Measurements from ENCODE around the gene TSN.

TSN gene

GRCh38 chr2:121776361-121776760 is 20.9 kb downstream of the TSN start:
- Histone ChIP-seq H3K9me3 (ENCODE audit: control insufficient read depth in 5 of 5, low read length in 5 of 5) (no peaks in the 10 kb centered on the region), H3K27me3 (ENCODE audit: control insufficient read depth in 5 of 5, insufficient read depth in 4 of 5, low read length in 5 of 5) (no peaks in the 10 kb centered on the region), H3K27ac (ENCODE audit: low read depth, low read length) (no peak overlapping the region), H3K4me1 (ENCODE audit: control insufficient read depth in 5 of 5, insufficient read depth in 5 of 5, low read length in 5 of 5) (peaks cover 0 to 3% (median 0%) of the 10 kb centered on the region in 5 donors), H3K36me3 (ENCODE audit: control insufficient read depth in 5 of 5, insufficient read depth in 5 of 5, low read length in 5 of 5) (no peaks in the 10 kb centered on the region), H3K9ac (ENCODE audit: low read length in 5 of 5) (no peak overlapping the region), H3K4me3 (ENCODE audit: low read depth in 1 of 5, low read length in 5 of 5) (no peak overlapping the region)

DNA sequence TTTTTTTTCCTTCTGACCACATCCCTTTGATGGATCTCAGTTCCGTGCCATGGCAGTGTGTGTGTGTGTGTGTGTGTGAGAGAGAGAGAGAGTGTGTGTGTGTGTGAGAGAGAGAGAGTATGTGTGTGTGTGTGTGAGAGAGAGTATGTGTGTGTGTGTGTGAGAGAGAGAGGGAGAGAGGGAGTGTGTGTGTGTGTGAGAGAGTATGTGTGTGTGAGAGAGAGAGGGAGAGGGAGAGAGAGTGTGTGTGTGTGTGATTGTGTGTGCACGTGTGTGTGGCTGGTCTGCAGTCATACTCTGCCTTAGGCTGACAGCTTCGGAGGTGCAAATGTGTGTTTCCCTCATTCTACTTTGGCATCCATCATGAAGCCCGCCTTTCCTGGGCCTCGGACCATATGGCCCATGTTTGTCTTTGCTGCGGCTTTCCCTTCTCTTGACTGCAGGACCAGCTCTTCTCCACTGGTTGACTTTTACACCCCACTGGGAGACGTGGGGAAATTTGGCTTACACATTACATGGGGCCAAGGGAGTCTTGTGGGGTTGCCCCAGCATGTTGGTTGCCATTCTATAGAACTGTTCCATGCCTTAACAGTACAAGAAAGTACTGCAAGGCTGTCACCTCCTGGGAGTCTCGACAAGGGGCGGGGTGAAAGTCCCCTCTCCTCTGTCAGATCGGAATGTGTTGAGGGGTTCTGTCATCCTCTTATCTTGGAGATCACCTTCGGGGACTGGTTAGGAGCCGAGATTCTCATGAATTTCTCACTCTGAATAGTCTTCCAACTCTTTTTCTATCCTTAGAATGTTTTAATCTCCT is 21.6 kb downstream of the TSN start:
- H3K4me3 ChIP-seq (ENCODE audit: low read depth in 1 of 5, low read length in 5 of 5): no peak overlapping the region
- no peak overlapping the region for H3K9ac ChIP-seq (ENCODE audit: low read length in 5 of 5)
- no peaks in the 10 kb centered on the region for H3K9me3 ChIP-seq (ENCODE audit: control insufficient read depth in 5 of 5, low read length in 5 of 5)
- peaks cover 0 to 3% (median 0%) of the 10 kb centered on the region in 5 donors for H3K4me1 ChIP-seq (ENCODE audit: control insufficient read depth in 5 of 5, insufficient read depth in 5 of 5, low read length in 5 of 5)
- H3K27ac ChIP-seq (ENCODE audit: low read depth, low read length): no peak overlapping the region
- H3K36me3 ChIP-seq (ENCODE audit: control insufficient read depth in 5 of 5, insufficient read depth in 5 of 5, low read length in 5 of 5): no peaks in the 10 kb centered on the region
- no peaks in the 10 kb centered on the region for H3K27me3 ChIP-seq (ENCODE audit: control insufficient read depth in 5 of 5, insufficient read depth in 4 of 5, low read length in 5 of 5)

DNA sequence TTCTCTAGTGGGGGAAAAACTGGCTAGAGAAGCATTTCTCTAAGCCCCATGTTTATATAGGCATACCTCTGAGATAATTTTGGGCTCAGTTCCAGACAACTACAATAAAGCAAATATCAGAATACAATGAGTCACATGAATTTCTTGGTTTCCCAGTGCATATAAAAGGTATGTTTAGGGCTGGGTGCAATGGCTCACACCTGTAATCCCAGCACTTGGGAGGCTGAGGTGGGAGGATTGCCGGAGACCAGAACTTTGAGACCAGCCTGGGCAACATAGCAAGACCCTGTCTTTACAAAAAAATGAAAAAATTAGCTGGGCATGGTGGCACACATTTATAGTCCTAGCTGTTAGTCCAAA is 22.2 kb downstream of the TSN start:
- Histone ChIP-seq H3K36me3 (ENCODE audit: control insufficient read depth in 5 of 5, insufficient read depth in 5 of 5, low read length in 5 of 5) (no peaks in the 10 kb centered on the region), H3K4me3 (ENCODE audit: low read depth in 1 of 5, low read length in 5 of 5) (no peak overlapping the region), H3K9ac (ENCODE audit: low read length in 5 of 5) (no peak overlapping the region), H3K27ac (ENCODE audit: low read depth, low read length) (no peak overlapping the region), H3K9me3 (ENCODE audit: control insufficient read depth in 5 of 5, low read length in 5 of 5) (no peaks in the 10 kb centered on the region), H3K27me3 (ENCODE audit: control insufficient read depth in 5 of 5, insufficient read depth in 4 of 5, low read length in 5 of 5) (no peaks in the 10 kb centered on the region), H3K4me1 (ENCODE audit: control insufficient read depth in 5 of 5, insufficient read depth in 5 of 5, low read length in 5 of 5) (no peaks in the 10 kb centered on the region)

GRCh38 chr2:121778741-121779487 is 23.5 kb downstream of the TSN start:
- Histone ChIP-seq H3K4me3 (ENCODE audit: low read depth in 1 of 5, low read length in 5 of 5) (no peak overlapping the region), H3K36me3 (ENCODE audit: control insufficient read depth in 5 of 5, insufficient read depth in 5 of 5, low read length in 5 of 5) (no peaks in the 10 kb centered on the region), H3K9me3 (ENCODE audit: control insufficient read depth in 5 of 5, low read length in 5 of 5) (no peaks in the 10 kb centered on the region), H3K27me3 (ENCODE audit: control insufficient read depth in 5 of 5, insufficient read depth in 4 of 5, low read length in 5 of 5) (no peaks in the 10 kb centered on the region), H3K9ac (ENCODE audit: low read length in 5 of 5) (no peak overlapping the region), H3K27ac (ENCODE audit: low read depth, low read length) (no peak overlapping the region), H3K4me1 (ENCODE audit: control insufficient read depth in 5 of 5, insufficient read depth in 5 of 5, low read length in 5 of 5) (no peaks in the 10 kb centered on the region)

GRCh38 chr2:121783180-121783579 is 27.7 kb downstream of the TSN start:
- Histone ChIP-seq H3K36me3 (ENCODE audit: control insufficient read depth in 5 of 5, insufficient read depth in 5 of 5, low read length in 5 of 5) (no peaks in the 10 kb centered on the region), H3K27ac (ENCODE audit: low read depth, low read length) (no peak overlapping the region), H3K27me3 (ENCODE audit: control insufficient read depth in 5 of 5, insufficient read depth in 4 of 5, low read length in 5 of 5) (peaks cover 0 to 6% (median 5%) of the 10 kb centered on the region in 5 donors), H3K9ac (ENCODE audit: low read length in 5 of 5) (no peak overlapping the region), H3K9me3 (ENCODE audit: control insufficient read depth in 5 of 5, low read length in 5 of 5) (no peaks in the 10 kb centered on the region), H3K4me3 (ENCODE audit: low read depth in 1 of 5, low read length in 5 of 5) (no peak overlapping the region), H3K4me1 (ENCODE audit: control insufficient read depth in 5 of 5, insufficient read depth in 5 of 5, low read length in 5 of 5) (no peaks in the 10 kb centered on the region)

DNA sequence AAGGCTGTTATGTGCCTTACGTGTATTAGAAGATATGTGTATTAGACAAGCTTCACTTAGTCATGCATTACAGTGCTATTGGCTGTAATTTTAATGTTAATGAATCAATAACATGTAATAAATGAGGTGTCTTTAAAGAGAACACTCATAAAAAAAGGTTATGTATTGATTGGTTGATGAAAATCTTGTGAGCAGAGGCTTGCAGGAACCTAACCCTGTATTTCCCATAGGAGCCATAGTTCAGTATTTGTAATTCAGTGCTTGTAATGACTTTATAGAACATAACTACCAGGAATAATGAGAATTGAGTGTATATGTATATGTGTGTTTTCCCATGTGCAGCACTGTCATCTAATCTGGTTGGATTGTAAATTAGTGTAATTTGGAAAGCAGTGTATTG is 33.2 kb downstream of the TSN start:
- Histone ChIP-seq H3K27ac (ENCODE audit: low read depth, low read length) (no peak overlapping the region), H3K9me3 (ENCODE audit: control insufficient read depth in 5 of 5, low read length in 5 of 5) (peaks cover 0 to 13% (median 5%) of the 10 kb centered on the region in 5 donors), H3K9ac (ENCODE audit: low read length in 5 of 5) (no peak overlapping the region), H3K36me3 (ENCODE audit: control insufficient read depth in 5 of 5, insufficient read depth in 5 of 5, low read length in 5 of 5) (no peaks in the 10 kb centered on the region), H3K4me1 (ENCODE audit: control insufficient read depth in 5 of 5, insufficient read depth in 5 of 5, low read length in 5 of 5) (peaks cover 0 to 7% (median 0%) of the 10 kb centered on the region in 5 donors), H3K27me3 (ENCODE audit: control insufficient read depth in 5 of 5, insufficient read depth in 4 of 5, low read length in 5 of 5) (peaks cover 0 to 17% (median 9%) of the 10 kb centered on the region in 5 donors), H3K4me3 (ENCODE audit: low read depth in 1 of 5, low read length in 5 of 5) (no peak overlapping the region)

DNA sequence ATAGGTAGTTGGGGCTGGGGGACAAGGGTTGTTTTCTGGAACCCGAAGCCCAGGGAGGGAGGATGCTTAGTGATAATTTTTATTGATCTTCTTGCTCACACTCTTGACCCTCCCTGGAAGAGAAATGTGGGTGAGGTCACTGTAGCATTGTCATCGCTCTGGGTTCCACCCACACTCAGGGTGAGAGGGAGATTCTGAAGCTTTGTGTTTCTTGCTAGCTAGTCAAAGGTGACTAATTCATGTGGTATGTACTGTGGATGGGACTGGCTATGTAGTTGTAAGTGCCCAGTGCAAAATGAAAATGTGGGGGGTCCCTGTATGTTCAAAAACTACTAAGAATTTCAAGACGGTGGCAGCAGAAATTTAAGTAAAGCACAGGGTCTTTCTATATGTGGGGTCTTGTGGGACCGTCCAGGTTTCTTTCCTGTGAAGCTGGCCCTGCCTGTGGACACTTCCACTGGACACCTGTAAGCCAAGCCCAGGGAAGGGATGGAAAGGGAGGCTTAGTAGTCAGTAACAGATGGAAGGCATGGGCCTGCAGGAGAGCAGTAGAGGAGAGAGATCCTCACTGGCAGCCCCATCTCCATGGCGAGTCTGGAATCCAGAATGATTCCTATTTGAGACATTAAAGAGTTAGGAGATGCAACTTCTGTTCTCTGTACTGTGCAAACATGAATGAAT is 35.0 kb downstream of the TSN start:
- Histone ChIP-seq H3K9me3 (ENCODE audit: control insufficient read depth in 5 of 5, low read length in 5 of 5) (peaks cover 0 to 13% (median 5%) of the 10 kb centered on the region in 5 donors), H3K4me3 (ENCODE audit: low read depth in 1 of 5, low read length in 5 of 5) (no peak overlapping the region), H3K9ac (ENCODE audit: low read length in 5 of 5) (no peak overlapping the region), H3K27ac (ENCODE audit: low read depth, low read length) (no peak overlapping the region), H3K4me1 (ENCODE audit: control insufficient read depth in 5 of 5, insufficient read depth in 5 of 5, low read length in 5 of 5) (peaks cover 0 to 7% (median 0%) of the 10 kb centered on the region in 5 donors), H3K36me3 (ENCODE audit: control insufficient read depth in 5 of 5, insufficient read depth in 5 of 5, low read length in 5 of 5) (no peaks in the 10 kb centered on the region), H3K27me3 (ENCODE audit: control insufficient read depth in 5 of 5, insufficient read depth in 4 of 5, low read length in 5 of 5) (peaks cover 0 to 17% (median 9%) of the 10 kb centered on the region in 5 donors)

DNA sequence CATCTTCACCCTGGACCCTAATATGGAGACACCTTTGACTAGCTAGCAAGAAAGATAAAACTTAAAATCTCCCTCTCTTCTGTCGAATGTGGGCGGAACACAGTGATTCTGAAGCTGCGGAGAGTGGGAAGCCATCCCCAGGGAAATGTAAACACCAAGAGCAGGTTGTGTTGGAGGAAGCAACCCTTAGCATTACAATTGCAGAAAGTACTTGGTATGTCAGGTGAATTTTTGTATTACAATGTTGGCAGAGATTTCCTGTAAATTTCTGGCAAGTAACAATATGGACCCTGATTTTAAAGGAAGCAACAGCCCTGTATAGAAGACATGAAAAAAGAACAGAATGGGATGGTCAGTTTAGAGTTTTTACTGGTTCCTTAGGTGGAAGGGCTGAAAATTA is 35.8 kb downstream of the TSN start:
- no peak overlapping the region for H3K4me3 ChIP-seq (ENCODE audit: low read depth in 1 of 5, low read length in 5 of 5)
- H3K27ac ChIP-seq (ENCODE audit: low read depth, low read length): no peak overlapping the region
- peaks cover 0 to 7% (median 0%) of the 10 kb centered on the region in 5 donors for H3K4me1 ChIP-seq (ENCODE audit: control insufficient read depth in 5 of 5, insufficient read depth in 5 of 5, low read length in 5 of 5)
- peaks cover 0 to 13% (median 5%) of the 10 kb centered on the region in 5 donors for H3K9me3 ChIP-seq (ENCODE audit: control insufficient read depth in 5 of 5, low read length in 5 of 5)
- no peaks in the 10 kb centered on the region for H3K36me3 ChIP-seq (ENCODE audit: control insufficient read depth in 5 of 5, insufficient read depth in 5 of 5, low read length in 5 of 5)
- H3K27me3 ChIP-seq (ENCODE audit: control insufficient read depth in 5 of 5, insufficient read depth in 4 of 5, low read length in 5 of 5): peaks cover 0 to 14% (median 4%) of the 10 kb centered on the region in 5 donors
- no peak overlapping the region for H3K9ac ChIP-seq (ENCODE audit: low read length in 5 of 5)

GRCh38 chr2:121791801-121792221 is 36.4 kb downstream of the TSN start:
- peaks cover 0 to 13% (median 5%) of the 10 kb centered on the region in 5 donors for H3K9me3 ChIP-seq (ENCODE audit: control insufficient read depth in 5 of 5, low read length in 5 of 5)
- peaks cover 0 to 13% (median 3%) of the 10 kb centered on the region in 5 donors for H3K27me3 ChIP-seq (ENCODE audit: control insufficient read depth in 5 of 5, insufficient read depth in 4 of 5, low read length in 5 of 5)
- no peak overlapping the region for H3K9ac ChIP-seq (ENCODE audit: low read length in 5 of 5)
- no peaks in the 10 kb centered on the region for H3K36me3 ChIP-seq (ENCODE audit: control insufficient read depth in 5 of 5, insufficient read depth in 5 of 5, low read length in 5 of 5)
- peaks cover 0 to 7% (median 0%) of the 10 kb centered on the region in 5 donors for H3K4me1 ChIP-seq (ENCODE audit: control insufficient read depth in 5 of 5, insufficient read depth in 5 of 5, low read length in 5 of 5)
- H3K4me3 ChIP-seq (ENCODE audit: low read depth in 1 of 5, low read length in 5 of 5): no peak overlapping the region
- H3K27ac ChIP-seq (ENCODE audit: low read depth, low read length): no peak overlapping the region

Measured in subcutaneous abdominal adipose tissue (tissue), 5 donors.